GM23338 (cell line): ENCODE data around the gene BAIAP2. TPM values are rescaled to one million over a fixed set of nuclear protein-coding genes. Genes with fewer than 3 reads are reported as not detected.

Source experiments
- ATAC-seq: fragments of 200-7000 bp; cut with Tn5 transposase; 3 replicates; pipeline ENCODE4 v1.9.1; 2020
- DNase-seq: peaks from one replicate; pipeline ENCODE4 v3.0.0-alpha.2; 2015; ENCODE audit warnings: low spot score
- H2AFZ ChIP-seq: fragments of 200-600 bp; sonication (generic); 2 replicates; pipeline ENCODE4 v1.8.0; 2016; ENCODE audit warnings: antibody characterized with exemption, mild to moderate bottlenecking, moderate library complexity
- H3F3A ChIP-seq: fragments of 200-600 bp; sonication (generic); replicated peaks from 2 replicates; pipeline ENCODE4 v1.8.0; 2017; ENCODE audit warnings: antibody characterized with exemption, mixed run types, low read depth
- H3K27ac ChIP-seq: fragments of 200-600 bp; sonication (generic); 2 replicates; pipeline ENCODE4 v1.6.1; 2016; ENCODE audit warnings: low read depth
- H3K27me3 ChIP-seq: fragments of 200-600 bp; sonication (generic); 2 replicates; pipeline ENCODE4 v1.8.0; 2016; ENCODE audit warnings: mild to moderate bottlenecking, mixed run types, moderate library complexity; ENCODE audit not compliant: insufficient read depth
- H3K36me3 ChIP-seq: fragments of 200-600 bp; sonication (generic); 2 replicates; pipeline ENCODE4 v1.8.0; 2016; ENCODE audit warnings: mild to moderate bottlenecking; ENCODE audit not compliant: insufficient read depth
- H3K4me1 ChIP-seq: fragments of 200-600 bp; sonication (generic); 2 replicates; pipeline ENCODE4 v1.8.0; 2016; ENCODE audit warnings: mild to moderate bottlenecking, moderate library complexity; ENCODE audit not compliant: insufficient read depth
- H3K4me2 ChIP-seq: fragments of 200-600 bp; sonication (generic); 2 replicates; pipeline ENCODE4 v1.7.1; 2017; ENCODE audit warnings: mixed run types
- H3K4me3 ChIP-seq: fragments of 200-600 bp; sonication (generic); 2 replicates; pipeline ENCODE4 v1.6.1; 2016; ENCODE audit warnings: mixed run types
- H3K79me2 ChIP-seq: fragments of 200-600 bp; sonication (generic); replicated peaks from 2 replicates; pipeline ENCODE4 v1.8.0; 2017; ENCODE audit warnings: mild to moderate bottlenecking; ENCODE audit not compliant: insufficient read depth
- H3K9me2 ChIP-seq: fragments of 200-600 bp; sonication (generic); 2 replicates; pipeline ENCODE4 v1.8.0; 2017; ENCODE audit not compliant: insufficient read depth
- H4K20me1 ChIP-seq: fragments of 200-600 bp; sonication (generic); replicated peaks from 2 replicates; pipeline ENCODE4 v1.8.0; 2017; ENCODE audit warnings: mild to moderate bottlenecking; ENCODE audit not compliant: insufficient read depth
- H3K27ac Mint-ChIP-seq: 2 replicates; pipeline ENCODE4 v1.8.0; 2020; ENCODE audit warnings: inconsistent platforms, mild to moderate bottlenecking, moderate library complexity, mixed read lengths
- H3K27me3 Mint-ChIP-seq: 3 replicates; pipeline ENCODE4 v1.8.0; 2022; ENCODE audit warnings: low read depth, mild to moderate bottlenecking, moderate library complexity, mixed read lengths, inconsistent platforms; ENCODE audit not compliant: insufficient read depth, poor library complexity
- H3K36me3 Mint-ChIP-seq: 3 replicates; pipeline ENCODE4 v1.8.0; 2021; ENCODE audit warnings: low read depth, mild to moderate bottlenecking, inconsistent platforms, moderate library complexity, mixed read lengths
- H3K4me1 Mint-ChIP-seq: 3 replicates; pipeline ENCODE4 v1.8.0; 2020; ENCODE audit warnings: mild to moderate bottlenecking, inconsistent platforms, mixed read lengths
- H3K4me3 Mint-ChIP-seq: 3 replicates; pipeline ENCODE4 v1.8.0; 2021; ENCODE audit warnings: moderate library complexity, mild to moderate bottlenecking, inconsistent platforms, mixed read lengths
- H3K9me3 Mint-ChIP-seq: 3 replicates; pipeline ENCODE4 v1.8.0; 2020; ENCODE audit warnings: moderate library complexity, mild to moderate bottlenecking, inconsistent platforms, mixed read lengths
- CREB1 ChIP-seq: fragments of 250-450 bp; sonication (Bioruptor Pico); IDR thresholded peaks from 2 replicates; pipeline ENCODE4 v1.5.0; 2020; ENCODE audit warnings: low read depth, mild to moderate bottlenecking, moderate library complexity
- EZH2 ChIP-seq: fragments of 200-600 bp; sonication (generic); IDR thresholded peaks from one replicate; pipeline ENCODE4 v1.8.0; 2017; ENCODE audit warnings: antibody characterized with exemption, mild to moderate bottlenecking, low read depth; ENCODE audit not compliant: unreplicated experiment
- EZH2phosphoT487 ChIP-seq: fragments of 200-600 bp; sonication (generic); IDR thresholded peaks from one replicate; pipeline ENCODE4 v1.8.1; 2018; ENCODE audit warnings: antibody characterized with exemption; ENCODE audit not compliant: unreplicated experiment
- JUNB ChIP-seq: IDR thresholded peaks from one replicate; pipeline ENCODE4 v1.6.1; 2016; ENCODE audit warnings: antibody characterized with exemption; ENCODE audit not compliant: unreplicated experiment
- POLR2AphosphoS5 ChIP-seq: IDR thresholded peaks from 2 replicates; pipeline ENCODE4 v1.6.1; 2016; ENCODE audit warnings: antibody characterized with exemption, low read depth
- STAT1 ChIP-seq: IDR thresholded peaks from one replicate; pipeline ENCODE4 v1.6.1; 2016; ENCODE audit warnings: antibody characterized with exemption; ENCODE audit not compliant: unreplicated experiment
- ZNF331 ChIP-seq: fragments of 250-450 bp; sonication (Bioruptor Pico); IDR thresholded peaks from 2 replicates; pipeline ENCODE4 v1.5.0; 2020; ENCODE audit warnings: low read depth, mild to moderate bottlenecking, moderate library complexity
- polyA plus RNA-seq: library from polyadenylated mRNA; unstranded; fragments of >200 nt; fragmentation: Nextera tagmentation; extraction: Ambion mirVana; gene quantifications from 2 replicates; pipeline ENCODE4 v1.2.1, GENCODE V29; 2016
- total RNA-seq: library from RNA; depleted of rRNA; stranded (reverse); fragments of >200 nt; shearing (Covaris generic); gene quantifications from 2 replicates; pipeline ENCODE4 v1.2.3, GENCODE V29; 2014
- TF ChIP-seq, protein P1 (sequence below): IDR thresholded peaks from one replicate; pipeline ENCODE4 v1.6.1; 2018; ENCODE audit warnings: antibody characterized with exemption; ENCODE audit not compliant: unreplicated experiment
- TF ChIP-seq, protein P2 (sequence below), 2 experiments: fragments of 200-600 bp in 1 of 2; sonication (generic) in 1 of 2; conservative IDR thresholded peaks; 2 replicates each; pipeline versions ENCODE4 v1.5.1 to v1.6.1; 2016 to 2017; ENCODE audit warnings: antibody characterized with exemption in 2 of 2, low read depth in 2 of 2, mild to moderate bottlenecking in 2 of 2, moderate library complexity in 1 of 2
- TF ChIP-seq, protein P3 (sequence below): IDR thresholded peaks from 2 replicates; pipeline ENCODE4 v1.6.1; 2016; ENCODE audit warnings: antibody characterized with exemption

Gene BAIAP2
- total and polyA plus RNA-seq, 2 experiments from 2014 or later, result 21.7 to 22.7 TPM

DNA sequence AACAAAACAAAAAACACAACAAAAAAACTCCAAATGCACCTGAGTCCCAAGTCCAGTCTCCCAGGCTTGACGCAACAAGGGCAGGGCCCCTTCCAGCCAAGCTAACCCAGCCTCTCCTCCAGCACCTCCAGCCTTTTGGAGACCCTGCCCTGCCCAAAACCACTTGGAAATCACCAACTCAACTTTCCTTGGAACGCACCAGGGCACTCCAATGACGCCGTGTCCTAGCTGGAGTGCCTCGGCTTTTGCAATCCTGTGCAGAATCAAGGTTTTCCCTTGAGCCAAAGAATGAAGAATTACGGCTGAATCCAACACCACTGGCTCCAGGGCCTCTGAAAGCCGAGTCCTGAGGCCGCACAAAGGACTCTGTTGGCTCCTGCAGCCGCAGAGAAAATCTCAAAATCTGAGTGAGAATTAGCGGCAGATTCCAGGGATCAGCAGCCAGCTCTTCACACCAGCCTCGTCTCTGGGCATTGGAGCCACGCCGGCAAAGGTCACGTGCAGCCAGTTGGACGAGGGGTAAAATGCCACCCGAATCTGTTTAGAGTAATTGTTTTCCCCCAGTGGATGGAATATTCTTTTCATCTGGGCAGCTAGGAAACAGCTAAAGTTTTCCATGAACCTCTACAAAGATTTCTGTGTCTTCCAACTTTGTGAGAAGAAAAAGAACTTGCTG is 9.7 kb upstream of the BAIAP2 start:
- H3K27ac Mint-ChIP-seq, result no peak overlapping the region
- ATAC-seq (no peak), DNase-seq (no peak)
- no peaks in the 10 kb centered on the region for H4K20me1 ChIP-seq
- H3K27me3 Mint-ChIP-seq, result peaks cover 29% of the 10 kb centered on the region
- peaks cover 4% of the 10 kb centered on the region; the same call in 2 of the 3 replicates for H3K4me1 Mint-ChIP-seq
- no peaks in the 10 kb centered on the region for H3K27me3 ChIP-seq
- H2AFZ ChIP-seq, result no peak overlapping the region
- TF ChIP-seq, protein P1, sequence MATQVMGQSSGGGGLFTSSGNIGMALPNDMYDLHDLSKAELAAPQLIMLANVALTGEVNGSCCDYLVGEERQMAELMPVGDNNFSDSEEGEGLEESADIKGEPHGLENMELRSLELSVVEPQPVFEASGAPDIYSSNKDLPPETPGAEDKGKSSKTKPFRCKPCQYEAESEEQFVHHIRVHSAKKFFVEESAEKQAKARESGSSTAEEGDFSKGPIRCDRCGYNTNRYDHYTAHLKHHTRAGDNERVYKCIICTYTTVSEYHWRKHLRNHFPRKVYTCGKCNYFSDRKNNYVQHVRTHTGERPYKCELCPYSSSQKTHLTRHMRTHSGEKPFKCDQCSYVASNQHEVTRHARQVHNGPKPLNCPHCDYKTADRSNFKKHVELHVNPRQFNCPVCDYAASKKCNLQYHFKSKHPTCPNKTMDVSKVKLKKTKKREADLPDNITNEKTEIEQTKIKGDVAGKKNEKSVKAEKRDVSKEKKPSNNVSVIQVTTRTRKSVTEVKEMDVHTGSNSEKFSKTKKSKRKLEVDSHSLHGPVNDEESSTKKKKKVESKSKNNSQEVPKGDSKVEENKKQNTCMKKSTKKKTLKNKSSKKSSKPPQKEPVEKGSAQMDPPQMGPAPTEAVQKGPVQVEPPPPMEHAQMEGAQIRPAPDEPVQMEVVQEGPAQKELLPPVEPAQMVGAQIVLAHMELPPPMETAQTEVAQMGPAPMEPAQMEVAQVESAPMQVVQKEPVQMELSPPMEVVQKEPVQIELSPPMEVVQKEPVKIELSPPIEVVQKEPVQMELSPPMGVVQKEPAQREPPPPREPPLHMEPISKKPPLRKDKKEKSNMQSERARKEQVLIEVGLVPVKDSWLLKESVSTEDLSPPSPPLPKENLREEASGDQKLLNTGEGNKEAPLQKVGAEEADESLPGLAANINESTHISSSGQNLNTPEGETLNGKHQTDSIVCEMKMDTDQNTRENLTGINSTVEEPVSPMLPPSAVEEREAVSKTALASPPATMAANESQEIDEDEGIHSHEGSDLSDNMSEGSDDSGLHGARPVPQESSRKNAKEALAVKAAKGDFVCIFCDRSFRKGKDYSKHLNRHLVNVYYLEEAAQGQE, result no peak
- TF ChIP-seq, protein P2, sequence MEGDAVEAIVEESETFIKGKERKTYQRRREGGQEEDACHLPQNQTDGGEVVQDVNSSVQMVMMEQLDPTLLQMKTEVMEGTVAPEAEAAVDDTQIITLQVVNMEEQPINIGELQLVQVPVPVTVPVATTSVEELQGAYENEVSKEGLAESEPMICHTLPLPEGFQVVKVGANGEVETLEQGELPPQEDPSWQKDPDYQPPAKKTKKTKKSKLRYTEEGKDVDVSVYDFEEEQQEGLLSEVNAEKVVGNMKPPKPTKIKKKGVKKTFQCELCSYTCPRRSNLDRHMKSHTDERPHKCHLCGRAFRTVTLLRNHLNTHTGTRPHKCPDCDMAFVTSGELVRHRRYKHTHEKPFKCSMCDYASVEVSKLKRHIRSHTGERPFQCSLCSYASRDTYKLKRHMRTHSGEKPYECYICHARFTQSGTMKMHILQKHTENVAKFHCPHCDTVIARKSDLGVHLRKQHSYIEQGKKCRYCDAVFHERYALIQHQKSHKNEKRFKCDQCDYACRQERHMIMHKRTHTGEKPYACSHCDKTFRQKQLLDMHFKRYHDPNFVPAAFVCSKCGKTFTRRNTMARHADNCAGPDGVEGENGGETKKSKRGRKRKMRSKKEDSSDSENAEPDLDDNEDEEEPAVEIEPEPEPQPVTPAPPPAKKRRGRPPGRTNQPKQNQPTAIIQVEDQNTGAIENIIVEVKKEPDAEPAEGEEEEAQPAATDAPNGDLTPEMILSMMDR (conservative IDR thresholded peaks at IDR 0.05; ENCODE audit: low read depth in 2 of 2), result no peak
- TF ChIP-seq, protein P3, sequence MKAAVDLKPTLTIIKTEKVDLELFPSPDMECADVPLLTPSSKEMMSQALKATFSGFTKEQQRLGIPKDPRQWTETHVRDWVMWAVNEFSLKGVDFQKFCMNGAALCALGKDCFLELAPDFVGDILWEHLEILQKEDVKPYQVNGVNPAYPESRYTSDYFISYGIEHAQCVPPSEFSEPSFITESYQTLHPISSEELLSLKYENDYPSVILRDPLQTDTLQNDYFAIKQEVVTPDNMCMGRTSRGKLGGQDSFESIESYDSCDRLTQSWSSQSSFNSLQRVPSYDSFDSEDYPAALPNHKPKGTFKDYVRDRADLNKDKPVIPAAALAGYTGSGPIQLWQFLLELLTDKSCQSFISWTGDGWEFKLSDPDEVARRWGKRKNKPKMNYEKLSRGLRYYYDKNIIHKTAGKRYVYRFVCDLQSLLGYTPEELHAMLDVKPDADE, result no peak
- TF ChIP-seq POLR2AphosphoS5 (no peak), EZH2 (no peak), STAT1 (no peak)
- no peak overlapping the region for H3K4me3 ChIP-seq
- H3K36me3 ChIP-seq, result no peaks in the 10 kb centered on the region
- no peak overlapping the region for H3K4me3 Mint-ChIP-seq
- 0 out of 2 replicates have a peak, but pooled peaks cover 4% of the 10 kb centered on the region for H3K9me2 ChIP-seq
- H3K4me1 ChIP-seq, result peaks cover 3% of the 10 kb centered on the region; the same call in 1 of the 2 replicates
- peaks cover 11% of the 10 kb centered on the region; the same call in 1 of the 2 replicates for H3F3A ChIP-seq
- no peak overlapping the region for H3K4me2 ChIP-seq
- H3K79me2 ChIP-seq, result no peaks in the 10 kb centered on the region
- H3K27ac ChIP-seq, result no peak overlapping the region
- H3K9me3 Mint-ChIP-seq, result peaks cover 6% of the 10 kb centered on the region; the same call in 1 of the 3 replicates
- H3K36me3 Mint-ChIP-seq, result no peaks in the 10 kb centered on the region

DNA sequence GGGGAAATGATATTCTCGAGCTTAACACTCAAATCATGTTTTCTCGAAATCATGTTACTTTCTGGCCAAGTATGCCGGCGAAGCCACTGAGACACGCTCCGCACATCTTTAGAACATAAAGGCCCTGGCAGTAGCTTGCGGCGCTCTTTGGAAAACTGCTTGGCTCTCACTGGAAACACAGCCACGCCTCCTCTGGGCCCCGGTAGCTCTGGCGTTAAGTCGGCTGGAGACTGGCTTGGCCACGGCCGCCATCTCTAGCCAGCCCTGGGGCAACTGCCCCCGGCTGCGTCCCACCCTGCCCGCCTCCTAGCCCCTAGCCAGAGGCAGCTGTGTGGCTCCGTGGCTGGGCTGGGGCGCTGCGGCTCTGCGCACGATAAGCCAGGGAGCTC is 9.2 kb upstream of the BAIAP2 start:
- no peak for ATAC-seq
- Mint-ChIP-seq H3K27me3 (peaks cover 29% of the 10 kb centered on the region), H3K9me3 (peaks cover 6% of the 10 kb centered on the region; the same call in 1 of the 3 replicates), H3K4me1 (peaks cover 4% of the 10 kb centered on the region; the same call in 2 of the 3 replicates), H3K36me3 (no peaks in the 10 kb centered on the region), H3K4me3 (no peak overlapping the region), H3K27ac (no peak overlapping the region; the same call in 1 of the 2 replicates)
- 0 out of 2 replicates have a peak, but pooled peaks cover 4% of the 10 kb centered on the region for H3K9me2 ChIP-seq
- no peak overlapping the region for H2AFZ ChIP-seq
- no peaks in the 10 kb centered on the region for H3K79me2 ChIP-seq
- H3K27me3 ChIP-seq, result no peaks in the 10 kb centered on the region
- no peaks in the 10 kb centered on the region for H4K20me1 ChIP-seq
- no peak overlapping the region for H3K4me3 ChIP-seq
- H3K36me3 ChIP-seq, result no peaks in the 10 kb centered on the region
- peaks cover 3% of the 10 kb centered on the region; the same call in 1 of the 2 replicates for H3K4me1 ChIP-seq
- no peak for DNase-seq
- peaks cover 11% of the 10 kb centered on the region; the same call in 1 of the 2 replicates for H3F3A ChIP-seq
- H3K4me2 ChIP-seq, result no peak overlapping the region
- H3K27ac ChIP-seq, result no peak overlapping the region
- TF ChIP-seq CREB1 (CRISPR knock-in tag) (no peak), POLR2AphosphoS5 (no peak), ZNF331 (CRISPR knock-in tag) (no peak), JUNB (no peak), EZH2phosphoT487 (no peak), EZH2 (no peak)
- TF ChIP-seq, protein P3, result no peak
- TF ChIP-seq, protein P2 (conservative IDR thresholded peaks at IDR 0.05; ENCODE audit: low read depth in 2 of 2), result no peak
